ENCODE data around the gene EDN2.

Gene EDN2

GRCh38 chr1:41528726-41529605 lies 44.5 kb upstream of the EDN2 start:
- TF ChIP-seq, protein P1, sequence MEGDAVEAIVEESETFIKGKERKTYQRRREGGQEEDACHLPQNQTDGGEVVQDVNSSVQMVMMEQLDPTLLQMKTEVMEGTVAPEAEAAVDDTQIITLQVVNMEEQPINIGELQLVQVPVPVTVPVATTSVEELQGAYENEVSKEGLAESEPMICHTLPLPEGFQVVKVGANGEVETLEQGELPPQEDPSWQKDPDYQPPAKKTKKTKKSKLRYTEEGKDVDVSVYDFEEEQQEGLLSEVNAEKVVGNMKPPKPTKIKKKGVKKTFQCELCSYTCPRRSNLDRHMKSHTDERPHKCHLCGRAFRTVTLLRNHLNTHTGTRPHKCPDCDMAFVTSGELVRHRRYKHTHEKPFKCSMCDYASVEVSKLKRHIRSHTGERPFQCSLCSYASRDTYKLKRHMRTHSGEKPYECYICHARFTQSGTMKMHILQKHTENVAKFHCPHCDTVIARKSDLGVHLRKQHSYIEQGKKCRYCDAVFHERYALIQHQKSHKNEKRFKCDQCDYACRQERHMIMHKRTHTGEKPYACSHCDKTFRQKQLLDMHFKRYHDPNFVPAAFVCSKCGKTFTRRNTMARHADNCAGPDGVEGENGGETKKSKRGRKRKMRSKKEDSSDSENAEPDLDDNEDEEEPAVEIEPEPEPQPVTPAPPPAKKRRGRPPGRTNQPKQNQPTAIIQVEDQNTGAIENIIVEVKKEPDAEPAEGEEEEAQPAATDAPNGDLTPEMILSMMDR (IDR thresholded peaks at IDR 0.05; ENCODE audit: low read length, missing control alignments) = no peak
- H3K4me3 ChIP-seq (replicated peaks; ENCODE audit: low read depth, low read length) = no peak overlapping the region
- no peak for DNase-seq (ENCODE audit: low read depth)

DNA sequence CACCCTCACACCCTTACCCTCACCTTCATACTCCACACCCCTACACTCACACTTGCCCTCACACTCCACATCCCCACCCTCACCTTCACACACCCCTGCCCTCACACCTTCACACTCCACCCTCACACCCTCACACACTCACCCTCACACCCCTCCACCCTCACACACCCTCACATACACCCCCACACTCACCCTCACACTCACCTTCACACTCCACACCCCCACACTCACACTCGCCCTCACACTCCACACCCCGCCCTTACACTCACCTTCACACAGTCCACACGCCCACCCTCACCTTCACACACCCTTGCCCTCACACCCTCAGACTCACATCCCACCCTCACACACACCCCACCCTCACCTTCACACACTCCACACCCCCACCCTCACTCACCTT lies 43.6 kb upstream of the EDN2 start:
- TF ChIP-seq, protein P1 (IDR thresholded peaks at IDR 0.05; ENCODE audit: low read length, missing control alignments) = no peak

GRCh38 chr1:41526956-41527561 lies 42.6 kb upstream of the EDN2 start:
- DNase-seq (ENCODE audit: low read depth) = no peak
- no peak overlapping the region for H3K4me3 ChIP-seq (replicated peaks; ENCODE audit: low read depth, low read length)

More for the DNA sequence above, 43.6 kb upstream of the EDN2 start:
- no peak overlapping the region for H3K4me3 ChIP-seq (replicated peaks; ENCODE audit: low read depth, low read length)
- no peak for DNase-seq (ENCODE audit: low read depth)

GRCh38 chr1:41525891-41526587 lies 41.6 kb upstream of the EDN2 start:
- TF ChIP-seq, protein P1 (IDR thresholded peaks at IDR 0.05; ENCODE audit: low read length, missing control alignments) = no peak
- H3K4me3 ChIP-seq (replicated peaks; ENCODE audit: low read depth, low read length) = no peak overlapping the region
- DNase-seq (ENCODE audit: low read depth) = no peak

More at GRCh38 chr1:41526956-41527561, 42.6 kb upstream of the EDN2 start:
- TF ChIP-seq, protein P1 (IDR thresholded peaks at IDR 0.05; ENCODE audit: low read length, missing control alignments) = no peak

- TF ChIP-seq, protein P1 (IDR thresholded peaks at IDR 0.05; ENCODE audit: low read length, missing control alignments) = no peak
- DNase-seq (ENCODE audit: low read depth) = no peak
- H3K4me3 ChIP-seq (replicated peaks; ENCODE audit: low read depth, low read length) = no peak overlapping the region
Observed at GRCh38 chr1:41524676-41525675, 40.5 kb upstream of the EDN2 start.
